GM12891 (cell line): ENCODE data around the gene C11orf71.

Experiments
- POLR2A ChIP-seq: IDR thresholded peaks from 2 replicates; pipeline ENCODE4 v1.6.1; 2011; ENCODE audit warnings: low read depth, low read length, control low read depth
- POLR2AphosphoS5 ChIP-seq: IDR thresholded peaks from 2 replicates; pipeline ENCODE4 v1.6.1; 2011; ENCODE audit warnings: low read depth, low read length, control low read depth
- POU2F2 ChIP-seq: IDR thresholded peaks from 2 replicates; pipeline ENCODE4 v1.6.1; 2011; ENCODE audit warnings: low read depth, mild to moderate bottlenecking, control low read depth, low read length, moderate library complexity

- TF ChIP-seq POLR2A, result no peak
- TF ChIP-seq POU2F2, result no peak
- no peak for TF ChIP-seq POLR2AphosphoS5
Measured at GRCh38 chr11:114430290-114430689, 30.0 kb upstream of the C11orf71 start.
